Head of caudate nucleus (tissue), 42 donors: ENCODE data around the gene SLC2A10.

Experiments
- DNase-seq, 42 donors: peaks; one replicate each; pipeline versions ENCODE4 v3.0.0 to v3.0.0-alpha.2; 2020 to 2021; ENCODE audit warnings: mixed read lengths in 7 of 42
- intact Hi-C: fragments of 100-400 bp; cut with DNase I; formaldehyde crosslinking; loops from one replicate; pipeline ENCODE4 v1.15.0; 2022

The SLC2A10 gene

DNA sequence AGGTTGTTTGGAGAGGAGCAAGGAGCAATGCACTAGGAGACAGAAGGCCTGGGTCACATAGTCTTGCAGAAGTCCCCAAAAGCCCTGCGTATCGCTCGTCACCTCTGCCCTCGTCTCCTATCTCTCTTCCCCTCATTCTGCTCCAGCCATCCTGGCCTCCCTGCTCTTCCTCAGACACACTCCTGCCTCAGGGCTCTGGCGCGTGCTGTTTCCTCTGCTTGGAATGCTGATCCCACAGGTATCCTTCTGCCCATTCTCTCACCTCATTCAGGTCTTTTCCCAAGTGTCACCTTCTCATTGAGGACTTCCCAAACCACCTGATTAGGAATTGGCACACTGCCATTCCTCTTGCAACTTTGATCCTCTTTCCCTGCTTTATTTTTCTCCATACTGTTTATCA is 9.0 kb upstream of the SLC2A10 start:
- no peak for DNase-seq
- intact Hi-C loops, result no loop called here

DNA sequence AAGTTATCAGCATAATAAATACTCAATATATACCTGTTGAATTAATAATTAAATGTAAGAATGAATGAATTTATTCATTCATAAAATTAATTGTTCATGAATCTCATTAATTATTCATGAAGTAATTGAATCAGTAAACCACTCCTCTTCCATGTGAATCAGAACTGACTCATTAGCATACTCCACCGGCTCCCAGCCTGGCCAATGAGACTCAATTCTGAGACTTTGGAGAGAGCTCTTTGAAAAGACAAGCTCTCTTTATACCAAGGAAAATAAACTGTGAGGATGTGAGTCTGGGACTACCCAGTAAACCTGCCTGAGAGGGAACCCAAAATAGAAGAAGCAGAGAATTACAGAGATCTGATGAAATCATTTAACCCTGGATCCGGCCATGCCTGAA is 8.4 kb upstream of the SLC2A10 start:
- DNase-seq, result no peak
- intact Hi-C loops, result no loop called here

DNA sequence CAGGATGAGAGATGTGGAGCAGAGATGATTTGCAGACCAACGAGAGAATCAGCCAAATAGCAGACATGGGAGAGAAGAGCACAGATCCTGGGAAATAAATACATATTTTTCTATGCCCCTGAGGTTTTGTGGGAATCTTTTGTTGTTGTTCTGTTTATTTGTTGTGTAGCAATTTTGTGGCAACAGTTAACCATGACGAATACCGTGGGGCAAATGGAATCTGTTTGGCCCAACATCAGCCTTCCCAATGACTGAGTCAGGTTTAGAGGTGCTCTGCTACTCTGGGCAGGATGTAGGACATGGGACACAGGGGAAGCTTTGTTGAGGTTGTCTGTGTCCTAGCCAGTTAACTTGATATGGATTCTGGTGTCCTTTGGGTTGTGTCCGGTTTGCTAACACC is 7.9 kb upstream of the SLC2A10 start:
- DNase-seq, result no peak
- intact Hi-C loops, result no loop called here

DNA sequence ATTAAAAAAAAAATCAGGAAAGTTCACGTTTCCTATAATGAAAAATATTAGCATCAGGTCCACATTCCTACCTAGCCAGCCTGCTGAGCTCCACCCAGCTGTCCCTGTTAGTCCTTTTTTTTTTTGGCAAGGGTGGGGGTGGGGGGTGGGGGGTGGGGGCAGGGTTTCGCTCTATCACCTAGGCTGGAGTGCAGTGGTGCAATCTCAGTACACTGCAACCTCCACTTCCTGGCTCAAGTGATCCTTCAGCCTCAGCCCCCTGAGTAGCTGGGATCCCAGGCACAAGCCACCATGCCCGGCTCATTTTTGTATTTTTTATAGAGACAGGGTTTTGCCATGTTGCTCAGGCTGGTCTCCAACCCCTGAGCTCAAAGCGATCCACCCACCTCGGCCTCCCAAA is 7.5 kb upstream of the SLC2A10 start:
- DNase-seq, result no peak
- intact Hi-C loops, result no loop called here

DNA sequence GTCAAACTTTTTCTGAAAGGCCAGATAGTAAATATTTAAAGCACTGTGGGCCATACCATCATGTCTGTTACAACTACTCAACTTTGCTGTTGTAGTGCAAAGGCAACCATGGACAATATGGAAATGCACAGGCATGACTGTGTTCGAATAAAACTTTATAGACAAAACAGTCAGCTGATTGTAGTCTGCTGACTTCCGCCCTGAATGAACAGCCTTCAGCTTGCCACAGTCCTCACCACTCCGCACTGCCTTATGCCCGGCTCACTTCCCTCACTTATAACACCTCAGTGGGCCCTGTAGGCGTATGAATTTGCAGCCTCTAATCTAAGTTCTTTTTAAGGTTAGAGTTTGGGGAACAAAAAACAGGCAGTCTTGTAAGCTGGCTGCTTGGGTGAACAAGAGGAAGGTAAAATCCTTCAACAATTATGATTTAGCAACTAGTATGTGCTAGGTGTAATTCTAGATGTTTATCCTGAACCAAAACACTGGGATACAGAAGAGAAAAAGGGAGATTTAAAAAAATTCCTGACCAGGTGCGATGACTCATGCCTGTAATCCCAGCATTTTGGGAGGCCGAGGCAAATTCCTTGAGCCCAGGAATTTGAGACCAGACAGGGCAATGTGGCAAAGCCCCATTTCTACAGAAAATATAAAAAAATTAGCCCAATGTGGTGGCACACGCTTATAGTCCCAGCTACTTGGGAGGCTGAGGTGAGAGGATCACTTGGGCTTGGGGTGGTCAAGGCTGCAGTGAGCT is 6.8 kb upstream of the SLC2A10 start:
- intact Hi-C loops, result no loop called here

DNA sequence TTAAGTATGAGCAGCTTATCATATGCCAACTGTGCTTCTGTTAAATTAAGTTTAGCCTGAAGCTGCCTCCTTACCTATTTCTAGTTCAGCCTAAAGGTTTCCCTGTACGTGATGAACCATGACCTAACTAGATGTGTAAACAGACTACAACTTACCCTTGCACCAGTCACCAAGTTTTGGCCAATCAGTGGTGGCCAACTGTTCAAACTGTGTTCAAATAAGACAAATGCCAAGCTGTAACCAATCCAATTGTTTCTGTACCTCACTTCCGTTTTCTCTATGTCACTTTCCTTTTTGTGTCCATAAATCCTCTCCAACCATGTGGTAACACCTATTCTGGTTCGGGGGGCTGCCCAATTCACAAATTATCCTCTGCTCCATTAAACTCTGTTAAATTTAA is 6.0 kb upstream of the SLC2A10 start:
- intact Hi-C loops, result no loop called here
- DNase-seq, result no peak

More for the DNA sequence above, 6.8 kb upstream of the SLC2A10 start:
- no peak for DNase-seq

DNA sequence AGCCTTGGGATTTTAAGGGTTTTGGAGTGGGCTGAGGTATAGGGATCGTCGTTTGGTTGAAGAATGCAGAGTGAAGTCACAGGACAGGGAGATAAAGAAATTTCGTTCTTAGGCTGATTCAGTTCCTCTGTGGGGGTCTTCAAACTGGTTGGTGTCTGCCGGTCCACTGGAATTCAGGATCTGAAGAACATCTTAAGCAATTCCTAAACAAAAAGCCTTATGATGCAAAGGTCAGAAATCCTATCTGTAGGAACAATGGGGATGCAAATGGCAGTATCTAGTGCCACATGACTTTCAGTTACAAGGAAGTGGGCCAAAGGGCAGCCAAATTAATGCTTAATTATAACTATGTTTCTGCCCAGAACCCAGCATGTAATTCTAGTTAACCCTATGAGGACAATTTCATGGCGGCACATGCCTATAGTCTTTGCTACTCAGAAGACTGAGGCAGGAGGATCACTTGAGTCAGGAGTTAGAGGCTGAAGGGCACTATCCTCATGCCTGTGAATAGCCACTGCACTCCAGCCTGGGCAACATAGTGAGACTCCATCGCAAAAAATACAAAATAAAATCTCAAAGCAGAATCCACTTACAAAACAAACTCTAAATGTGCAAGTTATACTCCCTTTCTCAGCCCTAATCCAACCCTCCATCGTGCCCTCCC is 4.6 kb upstream of the SLC2A10 start:
- no peak for DNase-seq
- intact Hi-C loops, result no loop called here

DNA sequence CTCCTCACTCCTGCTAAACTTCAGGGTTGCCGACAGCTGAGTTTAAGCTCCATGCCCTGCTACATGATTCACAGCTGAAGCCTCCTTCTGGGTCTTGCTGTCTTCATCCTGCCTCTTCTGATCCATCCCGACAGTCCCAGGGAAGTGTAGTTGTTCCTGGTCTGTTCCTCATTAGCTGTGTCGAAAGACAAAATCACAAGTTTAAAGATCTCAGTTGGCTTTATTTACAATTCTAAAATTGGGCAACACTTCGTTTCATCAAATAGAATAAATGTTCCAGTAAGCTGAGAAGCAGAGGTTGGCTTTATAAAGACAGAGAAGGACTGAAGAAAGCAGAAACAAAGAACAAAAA is 4.1 kb upstream of the SLC2A10 start:
- intact Hi-C loops, result no loop called here
- DNase-seq, result no peak

DNA sequence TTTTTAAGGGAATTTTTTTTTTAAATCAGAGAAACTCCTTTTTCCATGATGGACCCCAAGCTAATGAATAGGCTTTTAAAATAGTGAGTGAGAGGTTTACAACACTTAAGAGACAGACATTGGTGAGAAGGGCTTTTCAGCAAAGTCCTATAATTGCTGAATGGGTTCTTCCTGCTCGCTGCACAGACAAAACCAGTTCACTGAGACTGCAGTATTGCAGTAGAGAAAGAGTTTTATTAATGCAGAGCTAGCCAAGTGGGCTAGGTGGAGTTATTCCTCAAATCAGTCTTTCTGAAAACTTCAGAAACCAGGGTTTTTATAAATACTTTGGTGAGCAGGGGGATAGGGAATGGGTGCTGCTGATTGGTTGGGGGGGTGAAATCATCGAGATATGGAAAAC is 3.2 kb upstream of the SLC2A10 start:
- intact Hi-C loops, result no loop called here
- DNase-seq, result no peak

DNA sequence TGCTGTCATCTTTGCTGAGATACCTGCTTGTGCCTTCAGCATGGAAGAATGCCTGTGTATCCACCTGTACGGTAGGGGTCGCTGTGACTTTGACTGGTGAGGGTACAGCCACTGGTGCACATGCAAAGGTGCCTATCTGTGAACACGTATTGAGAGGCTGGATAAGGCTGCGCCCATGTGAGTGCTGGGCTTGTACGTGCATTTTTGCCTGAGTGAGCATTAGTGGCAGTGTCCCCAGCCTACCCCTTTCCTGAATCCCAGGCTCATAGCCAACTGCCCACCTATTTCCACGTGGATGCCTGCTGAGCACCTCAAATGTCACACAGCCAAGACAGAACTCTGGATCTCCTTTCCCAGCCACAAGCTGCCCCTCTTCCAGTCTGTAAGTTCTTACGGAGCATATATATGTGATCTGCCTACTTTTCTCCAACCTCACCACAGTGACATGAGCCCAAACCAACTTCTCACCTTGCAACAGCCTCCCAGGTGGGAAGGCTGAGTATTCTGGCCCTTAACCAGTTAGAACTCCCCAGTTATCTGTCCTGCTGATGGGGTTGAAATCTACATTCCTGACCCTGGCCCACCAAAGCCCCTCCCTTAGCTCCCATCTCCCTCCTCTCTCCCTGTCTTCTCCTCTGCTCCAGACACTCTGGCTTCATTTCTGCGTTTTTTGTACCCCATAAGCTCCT is 1.1 kb upstream of the SLC2A10 start:
- no peak for DNase-seq
- intact Hi-C loops, result no loop called here

DNA sequence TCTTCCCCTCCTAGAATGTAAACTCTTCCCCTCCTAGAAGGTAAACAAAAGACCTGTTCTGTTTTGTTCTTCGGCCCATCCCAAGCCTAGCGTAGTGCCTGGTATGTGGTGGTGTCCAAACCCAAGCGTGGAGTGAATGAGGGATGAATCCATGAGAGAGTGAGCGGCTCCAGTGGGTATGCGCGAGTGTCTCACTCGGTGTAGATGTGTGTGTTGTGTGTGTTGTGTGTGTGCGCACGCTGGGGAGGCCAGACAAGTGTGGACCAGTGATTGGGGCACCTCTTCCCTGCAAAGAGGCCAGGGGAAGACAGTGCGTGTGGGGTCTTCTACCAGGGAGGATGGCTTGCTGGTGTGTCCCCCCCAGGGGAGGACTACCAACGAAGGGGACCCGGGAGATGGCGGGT is 392 bp upstream of the SLC2A10 start:
- intact Hi-C loops, result no loop called here
- no peak for DNase-seq

DNA sequence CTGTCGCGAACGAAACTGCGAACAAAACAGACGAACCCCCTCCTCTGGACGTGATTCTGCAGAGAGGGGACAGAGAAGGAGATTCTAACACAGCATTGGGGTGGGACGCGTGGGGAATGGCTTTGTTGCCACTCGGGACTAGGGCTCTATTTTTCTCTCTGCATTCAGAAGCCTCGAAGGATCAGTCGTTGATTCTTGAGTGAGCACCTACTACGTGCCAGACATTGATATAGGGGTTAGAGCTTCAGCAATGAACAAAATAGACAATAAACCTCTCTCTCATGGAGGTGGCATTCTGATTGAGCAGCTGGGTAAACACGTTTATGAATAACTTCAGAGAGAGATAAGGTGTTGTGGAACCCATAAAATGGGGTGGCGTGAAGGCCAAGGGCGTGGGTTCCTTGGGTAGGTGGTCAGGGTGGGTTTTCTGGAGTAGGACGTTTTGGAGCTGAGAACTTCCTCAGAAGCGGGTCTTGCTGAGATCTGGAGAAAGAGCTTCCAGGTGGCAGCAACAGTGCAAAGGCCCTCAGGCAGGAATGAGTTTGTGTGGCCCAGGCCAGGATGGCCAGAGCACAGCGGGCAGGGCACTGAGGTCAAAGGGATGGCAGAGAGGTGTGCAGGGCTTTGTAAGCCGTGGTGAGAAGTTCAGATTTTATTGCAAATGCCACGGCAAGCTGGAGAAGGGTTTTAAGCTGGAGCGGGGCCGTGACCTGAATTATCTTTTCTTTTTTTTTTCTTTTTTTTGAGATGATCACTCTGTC is 884 bp downstream of the SLC2A10 start:
- intact Hi-C loops, result no loop called here
- DNase-seq, result no peak

DNA sequence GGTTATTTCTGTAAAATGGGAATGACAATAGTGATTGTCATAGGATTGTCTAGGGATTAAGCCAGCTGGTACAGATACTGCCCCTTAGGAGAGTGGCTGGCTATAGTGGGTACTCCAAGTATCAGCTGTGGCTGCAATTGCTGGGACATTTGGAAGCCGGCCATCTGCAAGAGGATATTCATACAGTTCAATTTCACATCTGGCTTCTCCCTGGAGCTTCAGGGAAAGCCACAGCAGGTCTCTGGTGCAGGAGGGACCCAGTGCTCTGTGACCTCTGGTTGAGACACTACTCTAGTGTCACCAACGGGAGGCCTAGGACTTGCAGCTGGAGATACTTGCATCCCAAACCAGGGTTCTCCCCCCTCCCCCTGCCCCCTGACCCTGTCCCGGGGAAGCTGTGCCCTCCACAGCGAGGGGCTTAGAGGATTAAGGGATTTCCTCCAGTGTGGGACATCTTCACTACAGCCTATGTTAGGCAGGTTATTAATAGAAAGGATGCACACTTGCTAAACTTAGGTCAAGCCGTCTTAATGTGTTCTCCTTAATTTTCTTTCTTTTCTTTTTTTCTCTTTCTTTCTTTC is 2.7 kb downstream of the SLC2A10 start:
- no peak for DNase-seq
- intact Hi-C loops, result no loop called here

DNA sequence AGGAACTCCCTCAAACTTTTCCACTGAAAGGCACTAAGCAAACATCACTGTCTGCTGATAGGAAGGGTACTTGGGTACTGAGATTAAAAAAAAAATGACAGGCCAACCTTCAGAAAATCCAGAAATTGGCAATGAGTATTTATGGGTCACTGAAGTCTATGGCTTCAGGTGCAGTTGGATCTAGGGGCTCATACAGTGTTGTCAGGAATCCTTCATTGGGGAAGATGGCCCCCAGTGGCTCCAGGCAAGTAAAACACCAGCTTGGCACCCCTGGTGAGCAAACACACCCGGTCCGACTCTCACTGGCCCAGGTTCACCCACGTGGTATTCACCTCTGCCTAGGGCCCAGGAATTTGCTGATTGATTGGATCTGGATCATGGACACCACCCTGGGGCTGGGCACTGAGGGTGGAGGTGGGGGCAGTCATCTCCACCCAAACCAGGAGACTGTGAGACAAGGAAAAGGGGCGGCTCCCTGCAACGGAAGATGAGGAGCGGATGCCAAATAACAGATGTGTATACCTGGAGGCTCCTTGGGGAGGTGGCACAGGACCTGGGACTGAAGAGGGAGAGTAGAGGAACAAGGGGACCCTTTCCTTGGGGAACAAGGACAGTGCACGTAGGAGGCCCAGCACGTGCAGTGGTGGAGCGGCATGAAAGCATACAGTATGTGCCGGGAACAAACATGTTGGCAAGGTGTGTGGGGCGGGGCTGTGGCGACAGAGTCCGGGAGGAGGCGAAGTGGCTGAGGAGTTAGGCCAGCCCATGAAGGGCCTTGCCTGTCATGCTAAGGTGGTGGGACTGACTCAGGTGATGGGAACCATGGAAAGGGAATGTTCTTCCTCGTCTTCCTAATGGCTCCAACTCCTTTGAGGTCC is 4.7 kb downstream of the SLC2A10 start:
- intact Hi-C loops, result no loop called here
- DNase-seq, result no peak

DNA sequence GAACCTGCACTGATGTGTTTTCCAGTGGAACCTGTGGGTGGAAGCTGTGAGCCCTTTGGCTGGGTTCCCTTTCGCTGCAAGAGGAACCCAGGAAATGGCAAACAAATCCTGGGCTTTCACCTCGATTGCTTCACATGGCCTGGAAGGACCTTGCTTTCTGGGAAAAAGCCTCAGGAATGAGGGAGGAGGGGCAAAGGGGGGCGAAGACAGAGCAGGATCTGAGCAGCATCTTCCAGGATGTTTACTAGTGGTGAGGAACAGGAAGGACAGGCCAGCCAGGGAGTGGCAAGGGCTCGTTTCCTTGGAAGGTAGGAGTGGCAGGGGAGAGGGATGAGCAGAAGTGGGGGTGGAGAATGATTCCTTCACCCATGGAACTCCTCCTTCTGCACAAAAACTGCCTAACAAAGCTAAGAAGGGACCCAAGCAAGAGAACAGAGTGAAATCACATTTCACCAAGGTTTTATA is 5.9 kb downstream of the SLC2A10 start:
- intact Hi-C loops, result no loop called here
- peak in 1 of 42 donors; percentile 8 for DNase-seq

DNA sequence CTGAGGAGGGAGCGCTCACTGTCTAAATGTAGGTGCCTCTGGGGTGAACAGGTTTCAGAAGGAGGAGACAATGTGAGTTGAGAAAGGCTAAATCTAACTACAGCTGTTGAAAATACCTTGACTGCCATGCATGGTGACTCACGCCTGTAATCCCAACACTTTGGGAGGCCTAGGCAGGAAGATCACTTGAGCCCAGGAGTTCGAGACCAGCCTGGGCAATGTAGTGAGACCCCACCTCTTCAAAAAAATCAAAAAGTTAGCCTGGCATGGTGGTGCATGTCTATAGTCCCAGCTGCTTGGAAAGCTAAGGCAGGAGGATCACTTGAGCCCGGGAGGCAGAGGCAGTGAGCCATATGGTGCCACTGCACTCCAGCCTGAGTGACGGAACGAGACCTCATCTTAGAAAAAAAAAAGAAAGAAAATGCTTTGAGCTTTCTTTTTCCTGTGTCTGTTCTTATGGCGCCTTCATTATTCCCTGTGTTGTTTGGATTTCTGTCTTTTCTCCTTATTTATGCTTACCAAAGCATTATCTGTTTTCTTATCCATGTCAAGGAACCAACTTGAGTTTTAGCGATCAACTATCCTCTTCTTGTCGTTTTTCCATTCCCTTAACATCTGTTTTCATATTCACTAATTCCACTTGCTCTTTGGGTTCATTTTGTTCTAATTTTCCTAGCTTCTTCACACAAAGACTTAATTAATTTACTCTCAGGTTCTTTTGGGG is 8.5 kb downstream of the SLC2A10 start:
- no peak for DNase-seq
- intact Hi-C loops, result no loop called here

DNA sequence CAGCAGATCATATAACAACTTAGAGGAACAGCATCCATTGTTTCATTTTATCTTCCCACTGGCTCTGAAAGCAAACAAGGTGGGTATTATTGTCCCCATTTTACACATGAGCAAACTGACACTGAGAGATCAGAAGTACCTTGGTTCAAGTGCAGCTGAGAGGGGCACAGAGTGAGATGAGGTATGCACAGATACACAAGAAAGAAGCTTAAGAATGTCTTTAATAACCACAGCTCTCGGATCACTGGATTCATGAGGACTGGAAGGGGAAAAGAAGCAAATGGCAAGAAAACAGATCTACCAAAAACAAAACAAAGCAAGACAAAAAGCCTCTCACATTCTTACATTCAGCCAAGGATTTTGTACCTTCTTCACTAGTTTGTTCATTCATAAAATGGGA is 10.6 kb downstream of the SLC2A10 start:
- DNase-seq, result no peak
- intact Hi-C loops, result no loop called here
